GM18517 (cell line): ENCODE results near the gene JMJD1C.
"Not testable (repeated sequence)": the region's sequence is repeated elsewhere in the genome, so short reads cannot be mapped to it uniquely, and the experiment has no call there.

Experiments
- ATAC-seq: cut with Tn5 transposase; IDR thresholded peaks from one replicate; pipeline ENCODE4 v1.9.1; 2021; ENCODE audit warnings: mild to moderate bottlenecking, moderate library complexity; ENCODE audit not compliant: unreplicated experiment

Gene JMJD1C

DNA sequence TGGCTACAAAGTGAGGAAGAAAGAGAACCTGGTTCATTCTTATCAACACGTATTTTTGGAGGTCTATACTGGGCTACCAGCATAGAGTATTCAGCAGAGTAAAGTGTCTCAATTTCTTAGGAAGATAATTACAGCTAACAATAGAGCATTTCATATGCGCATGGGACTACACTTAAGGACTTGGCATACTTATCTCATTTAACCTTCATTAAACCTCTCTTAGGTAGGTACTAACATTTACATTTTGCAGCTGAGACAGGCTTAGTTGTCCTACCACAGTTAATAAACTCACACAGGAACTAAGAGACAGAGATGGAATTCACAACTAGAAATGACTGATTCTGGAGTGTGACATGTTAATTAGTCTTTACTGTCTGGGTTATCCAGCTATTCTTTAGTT, 266.1 kb downstream of the JMJD1C start:
- no peak for ATAC-seq

DNA sequence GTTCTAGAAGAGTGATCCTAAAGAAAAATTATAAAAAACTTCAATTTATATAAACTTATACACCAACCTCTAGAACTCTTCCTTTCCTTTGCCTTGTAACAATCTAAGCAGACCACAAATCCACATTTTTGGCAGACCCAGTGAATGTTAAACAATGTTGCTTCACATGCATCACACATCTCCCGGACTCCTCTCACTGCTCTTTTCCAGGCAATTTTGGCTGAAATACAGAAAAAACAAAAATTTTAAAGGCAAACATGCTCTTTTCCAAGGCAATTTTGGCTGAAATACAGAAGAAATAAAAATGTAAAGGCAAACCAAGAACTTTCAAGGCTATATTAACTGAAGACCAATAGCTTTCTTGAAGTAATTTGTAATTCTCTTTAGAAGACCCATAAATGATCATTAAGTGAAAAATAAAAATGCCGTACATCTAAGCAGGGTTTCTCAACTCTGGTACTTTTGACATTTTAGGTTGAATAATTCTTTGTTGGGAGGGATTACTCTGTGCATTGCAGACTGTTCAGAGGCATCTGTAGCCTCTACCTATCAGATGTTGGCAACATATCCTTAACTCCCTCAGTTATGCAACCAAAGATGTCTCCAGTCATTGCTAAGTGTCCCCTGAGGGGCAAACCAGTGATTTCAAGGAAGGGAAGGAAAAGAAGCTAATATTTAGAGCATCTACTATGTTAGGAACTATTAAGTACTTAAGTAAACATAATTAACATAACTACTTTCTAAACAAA, 268.3 kb downstream of the JMJD1C start:
- no peak for ATAC-seq

DNA sequence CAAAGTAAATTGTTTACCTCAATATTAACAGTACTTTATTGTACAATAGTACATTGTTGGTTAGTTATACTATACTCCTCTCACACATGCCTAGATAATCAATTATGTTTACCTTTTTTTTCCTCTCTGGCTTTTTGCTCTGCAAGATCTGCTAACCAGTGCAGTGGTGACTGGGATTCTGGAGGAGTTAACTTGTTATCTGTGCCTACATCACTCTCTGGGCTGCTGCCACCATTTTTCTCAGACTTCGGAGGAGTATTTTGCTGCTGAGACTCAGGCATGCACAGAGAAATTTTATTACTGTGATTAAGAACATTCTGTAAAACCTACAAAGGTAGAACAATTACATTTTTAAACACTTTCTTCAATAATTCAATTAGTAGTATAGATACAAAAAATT, 273.0 kb downstream of the JMJD1C start:
- no peak for ATAC-seq

DNA sequence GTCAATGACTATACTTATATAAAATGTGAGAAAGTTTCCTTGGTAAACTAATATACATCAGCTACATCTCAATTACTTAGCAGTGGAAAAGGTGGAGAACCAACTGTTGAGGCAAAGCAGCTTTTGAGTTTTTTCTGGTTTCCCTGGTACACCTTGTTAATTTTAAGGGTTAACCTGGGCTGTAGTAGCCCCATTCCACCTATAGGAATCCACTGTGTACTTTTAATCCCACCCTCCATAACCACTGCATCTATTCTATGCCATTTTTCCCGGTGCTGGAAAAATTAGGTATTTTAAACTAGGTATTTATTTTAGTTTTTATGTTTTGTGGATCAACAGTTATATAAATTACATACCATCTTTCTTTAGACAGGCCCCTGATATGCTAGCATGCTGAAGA, 290.2 kb downstream of the JMJD1C start:
- no peak for ATAC-seq

DNA sequence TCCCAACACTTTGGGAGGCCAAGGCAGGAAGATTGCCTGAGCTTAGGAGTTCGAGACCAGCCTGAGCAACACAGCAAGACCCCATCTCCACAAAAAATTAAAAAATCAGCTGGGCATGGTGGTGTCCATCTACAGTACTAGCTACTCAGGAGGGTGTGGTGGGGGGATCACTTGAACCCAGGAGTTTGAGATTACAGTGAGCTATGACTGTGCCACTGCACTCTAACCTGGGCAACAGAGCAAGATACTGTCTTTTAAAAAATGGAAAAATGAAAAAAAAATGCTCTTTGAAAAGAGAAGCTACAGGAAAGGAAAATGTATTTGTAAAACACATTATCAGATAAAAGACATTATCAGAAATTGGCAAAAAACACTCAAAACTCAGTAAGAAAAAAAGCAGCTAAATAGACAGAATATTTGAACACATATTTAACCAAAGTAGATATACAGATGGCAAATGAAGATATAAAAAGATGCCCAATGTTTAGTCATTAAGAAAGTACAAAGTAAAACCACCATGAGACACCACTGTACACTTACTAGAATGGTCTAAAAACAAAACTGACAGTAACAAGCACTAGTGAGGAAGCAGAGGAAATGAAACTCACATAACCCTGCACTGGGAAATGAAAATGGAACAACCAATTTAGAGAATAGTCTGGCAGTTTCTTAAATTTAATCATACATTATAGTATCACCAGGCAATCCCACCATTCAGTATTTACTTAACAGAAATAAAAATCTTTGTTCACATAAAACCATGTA, 292.1 kb downstream of the JMJD1C start:
- peak; percentile 99 for ATAC-seq

DNA sequence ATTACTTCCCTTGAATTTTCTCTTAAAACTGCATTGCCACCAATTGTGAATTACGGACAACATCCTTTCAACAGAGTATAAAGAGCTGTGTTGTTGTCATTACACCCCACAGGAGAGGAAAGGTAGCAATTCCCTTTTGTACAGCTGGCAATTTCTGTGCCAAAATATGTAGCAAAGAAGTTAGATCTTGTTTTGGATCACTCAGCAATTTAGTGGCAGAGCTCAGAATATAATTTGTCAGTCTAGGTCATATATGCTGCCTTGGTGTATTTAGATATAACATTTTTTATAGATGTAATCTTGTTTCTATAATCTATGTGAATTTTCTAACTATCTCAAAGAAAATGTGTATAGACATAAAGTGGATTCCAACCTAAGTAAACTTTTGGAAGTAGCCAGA, 293.9 kb downstream of the JMJD1C start:
- ATAC-seq, result no peak

DNA sequence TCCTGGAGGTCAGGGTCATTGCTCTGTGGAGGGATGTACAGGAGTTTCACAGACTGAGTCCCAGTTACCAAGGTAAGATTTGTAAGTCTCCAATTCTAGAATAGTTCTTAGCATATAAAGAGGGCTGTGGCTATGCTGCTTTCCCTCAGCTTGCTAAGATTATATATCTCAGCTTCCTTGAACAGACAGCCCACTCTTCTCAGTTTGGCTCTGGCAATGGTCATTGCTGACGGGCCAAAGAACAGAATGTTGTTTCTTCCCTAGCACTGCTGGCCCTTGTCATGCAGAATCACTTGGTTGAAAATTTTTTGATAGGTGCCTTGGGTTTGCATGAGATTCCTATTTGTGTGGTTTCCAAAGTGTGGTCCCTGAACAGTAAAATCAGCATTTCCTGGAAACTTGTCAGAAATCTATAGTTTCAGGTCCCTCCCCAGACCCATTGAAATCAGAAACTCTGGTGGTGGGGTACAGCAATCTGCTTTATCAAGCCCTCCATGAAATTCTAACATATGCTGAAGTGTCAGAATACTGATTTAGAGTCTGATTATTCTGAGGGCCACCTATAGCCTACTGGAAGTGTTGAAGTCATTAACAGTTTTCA, 294.4 kb downstream of the JMJD1C start:
- ATAC-seq, result no peak

DNA sequence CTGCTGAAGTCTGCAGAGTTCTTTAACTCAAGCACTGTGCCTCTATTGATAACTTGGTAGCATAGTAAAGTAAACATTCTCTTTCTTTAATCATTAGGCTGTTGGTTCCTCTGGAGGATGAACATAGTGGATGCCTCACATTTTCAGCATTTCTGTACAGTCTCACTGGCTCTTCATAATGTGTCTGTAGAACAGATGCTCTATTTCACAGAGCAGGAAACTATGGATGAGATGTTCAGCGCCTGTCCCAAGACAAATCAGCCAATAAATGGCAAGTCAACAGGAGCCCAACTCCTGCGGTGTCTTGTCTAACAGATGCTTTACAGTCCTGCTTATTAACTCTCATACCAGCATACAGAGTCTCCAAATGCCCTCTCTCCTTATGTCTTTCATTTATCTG, 296.2 kb downstream of the JMJD1C start:
- ATAC-seq, result no peak

DNA sequence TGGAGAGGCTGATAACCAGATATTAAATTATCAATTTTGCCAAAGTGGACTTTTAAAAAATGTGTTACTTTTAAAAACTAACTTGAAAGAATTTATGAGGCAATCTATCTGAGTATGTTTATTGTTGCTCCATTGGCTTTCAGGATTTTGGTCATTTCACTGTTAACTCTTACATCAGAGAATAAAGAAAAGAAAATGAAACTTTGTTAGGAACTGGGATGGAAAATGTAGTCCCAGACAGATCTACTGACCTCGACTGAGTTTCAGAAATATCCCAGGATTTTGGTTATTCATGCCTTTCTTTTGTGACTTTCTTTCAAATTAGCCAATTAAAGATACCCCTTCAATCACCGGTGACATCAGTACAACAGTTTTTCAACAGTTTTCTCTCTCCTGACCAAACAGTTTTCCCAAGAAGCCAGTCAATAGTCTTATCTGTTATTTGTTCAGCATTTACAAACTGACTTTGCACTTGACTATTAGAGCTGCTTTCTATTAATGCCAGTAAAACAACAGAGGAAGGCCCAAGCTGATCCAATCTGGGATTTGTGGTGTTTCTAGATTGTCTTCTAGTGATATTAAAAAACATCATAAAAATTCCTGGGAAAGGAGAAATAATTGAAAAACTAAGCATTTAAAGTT, 296.8 kb downstream of the JMJD1C start:
- no peak for ATAC-seq

DNA sequence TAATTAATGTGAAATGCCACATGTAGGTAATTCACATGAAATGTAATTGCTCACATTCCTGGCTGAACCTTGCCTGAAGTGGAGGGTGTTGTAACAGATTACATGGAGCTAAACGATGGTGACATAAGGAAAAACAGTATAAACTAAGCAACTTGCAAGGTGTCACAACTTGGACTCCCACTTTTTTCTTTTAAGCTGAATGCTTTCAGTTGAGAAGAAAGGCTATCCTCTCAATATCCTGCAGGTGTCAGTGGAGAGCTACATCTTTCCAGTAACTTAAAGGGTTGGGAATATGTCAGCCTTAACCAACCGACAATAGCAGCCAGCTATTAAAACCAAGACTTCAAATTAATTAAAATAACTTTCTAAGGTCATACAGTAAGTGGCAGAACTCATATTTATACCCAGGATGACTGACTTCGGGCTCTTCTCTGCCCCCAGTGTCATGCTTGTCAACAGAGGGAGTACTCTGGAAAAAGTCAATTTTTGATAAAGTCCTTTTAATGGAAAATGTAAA, 299.0 kb downstream of the JMJD1C start:
- peak; percentile 70 for ATAC-seq

DNA sequence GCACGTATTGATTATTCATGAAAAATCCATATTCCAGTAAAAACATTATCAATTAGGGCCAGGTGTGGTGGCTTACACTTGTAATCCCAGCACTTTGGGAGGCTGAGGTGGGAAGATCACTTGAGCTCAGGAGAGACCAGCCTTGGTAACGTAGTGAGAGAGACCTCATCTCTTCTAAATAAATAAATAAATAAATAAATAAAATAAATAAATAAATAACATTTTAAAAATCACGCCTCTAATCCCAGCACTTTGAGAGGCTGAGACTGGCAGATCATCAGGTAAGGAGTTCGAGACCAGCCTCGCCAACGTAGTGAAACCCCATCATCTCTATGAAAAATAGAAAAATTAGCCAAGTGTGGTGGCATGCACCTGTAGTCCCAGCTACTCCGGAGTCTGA, 300.5 kb downstream of the JMJD1C start:
- ATAC-seq, result no peak

DNA sequence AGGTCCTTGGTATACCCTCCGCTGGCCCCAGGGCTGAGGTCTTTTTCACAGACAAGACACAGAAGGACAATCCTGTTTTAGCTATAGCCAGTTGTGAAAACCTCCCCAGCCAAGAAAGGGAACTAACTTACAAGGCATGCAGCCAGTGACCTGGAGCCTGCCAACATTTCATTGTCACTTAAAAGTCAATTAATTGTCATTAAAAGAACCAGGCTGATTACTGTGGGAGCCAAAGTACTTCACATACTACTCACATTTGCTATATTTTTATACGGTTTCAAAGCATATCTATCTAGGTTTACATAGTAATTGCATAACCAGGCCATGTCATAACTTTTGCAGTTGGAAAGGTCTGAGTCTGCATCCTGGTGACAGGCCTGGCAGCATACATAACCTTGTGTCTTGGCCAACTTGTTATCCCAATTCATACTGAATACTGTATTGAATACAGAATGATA, 301.6 kb downstream of the JMJD1C start:
- ATAC-seq, result no peak

DNA sequence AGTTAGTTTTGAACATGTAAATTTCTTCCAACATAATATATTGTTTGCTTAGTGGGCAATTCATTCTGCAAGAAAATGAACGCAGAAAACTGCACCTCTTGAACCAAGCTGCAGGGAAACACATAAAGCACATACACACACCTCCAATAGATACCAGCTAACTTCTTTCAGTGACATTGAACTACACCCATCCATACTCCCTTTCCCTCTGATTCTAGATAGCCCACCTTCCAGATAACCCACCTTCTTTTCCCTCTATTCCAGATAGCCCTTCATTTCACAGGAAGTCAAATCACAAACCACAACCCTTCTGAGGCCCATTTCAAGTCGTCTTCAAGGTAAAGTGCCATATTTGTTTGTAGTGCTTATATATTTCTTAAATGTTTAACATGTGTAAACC, 304.2 kb downstream of the JMJD1C start:
- no peak for ATAC-seq

DNA sequence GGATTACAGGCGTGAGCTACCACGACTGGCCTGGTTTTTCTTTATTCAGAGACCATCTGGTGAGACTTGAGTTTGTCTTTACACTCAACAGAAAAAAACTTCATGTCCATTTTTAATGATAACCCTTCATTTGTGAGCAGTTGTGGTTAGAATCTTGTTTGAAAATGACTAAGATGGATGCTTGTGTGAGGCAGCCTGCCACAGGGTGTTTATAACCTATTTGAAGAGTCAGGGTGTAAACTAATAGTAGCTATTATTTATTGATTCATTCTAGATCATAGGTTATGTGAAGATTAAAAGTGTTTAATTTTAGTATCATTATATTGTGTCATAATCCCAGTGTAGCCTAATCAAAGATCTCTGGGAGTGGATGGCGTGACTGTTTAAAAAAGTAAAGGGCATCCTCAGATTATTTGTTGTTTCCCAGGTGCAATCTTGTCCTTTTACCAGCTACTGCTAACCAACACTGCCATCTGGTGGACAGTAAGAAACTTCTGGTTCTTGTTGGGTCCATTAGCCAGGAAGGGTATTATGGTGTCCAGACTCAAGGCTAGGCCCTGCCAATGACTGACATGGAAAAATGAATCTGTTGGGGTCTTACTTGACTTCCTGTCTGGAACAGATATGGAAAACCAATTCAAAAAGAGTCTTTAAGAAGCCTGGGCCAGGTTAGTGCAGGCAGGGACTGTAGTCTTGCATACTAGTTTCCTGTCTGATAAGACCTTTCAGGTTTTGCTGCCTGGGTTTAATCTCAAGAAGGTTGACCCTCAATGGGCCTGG, 307.7 kb downstream of the JMJD1C start:
- ATAC-seq, result peak; percentile 69

DNA sequence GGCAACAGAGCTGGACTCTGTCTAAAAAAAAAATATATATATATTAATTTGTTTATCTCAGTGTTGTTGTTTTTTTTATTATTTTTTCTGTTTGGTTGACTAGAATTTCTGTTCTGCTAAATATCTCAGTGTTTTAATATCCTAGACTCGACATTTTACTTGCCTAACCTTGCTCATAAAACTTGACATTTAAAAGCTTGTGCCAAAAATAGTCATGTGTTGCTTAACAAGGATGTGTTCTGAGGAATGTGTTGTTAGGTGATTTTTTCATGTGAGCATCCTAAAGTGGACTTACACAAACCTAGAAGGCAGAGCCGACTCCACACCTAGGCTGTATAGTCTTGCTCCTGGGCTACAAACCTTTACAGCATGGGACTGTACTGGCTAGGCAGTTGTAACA, 309.5 kb downstream of the JMJD1C start:
- ATAC-seq, result no peak

DNA sequence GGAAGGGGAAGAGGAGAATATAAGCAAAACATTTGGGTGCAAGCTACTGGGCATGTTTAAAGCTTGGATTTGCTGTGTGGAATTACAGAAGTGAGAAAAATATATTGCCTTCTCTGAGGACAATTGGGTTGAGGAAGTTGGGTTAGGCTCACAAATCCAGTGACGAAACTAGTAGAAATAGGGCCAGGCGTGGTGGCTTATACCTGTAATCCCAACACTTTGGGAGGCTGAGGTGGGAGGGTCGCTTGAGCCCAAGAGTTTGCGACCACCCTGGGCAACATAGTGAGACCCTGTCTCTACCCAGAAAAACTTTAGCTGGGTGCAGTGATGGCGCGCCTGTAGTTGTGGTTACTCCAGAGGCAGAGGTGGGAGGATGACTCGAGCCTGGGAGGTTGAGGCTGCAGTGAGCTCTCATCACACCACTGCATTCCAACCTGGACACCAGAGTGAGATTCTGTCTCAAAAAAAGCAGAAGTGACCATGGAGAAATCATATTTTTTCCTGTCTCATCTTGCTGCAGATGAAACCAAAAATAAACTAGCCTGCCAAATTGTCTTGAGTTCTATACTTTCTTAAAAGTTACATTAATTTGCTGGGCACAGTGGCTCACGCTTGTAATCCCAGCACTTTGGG, 310.3 kb downstream of the JMJD1C start:
- no peak for ATAC-seq

DNA sequence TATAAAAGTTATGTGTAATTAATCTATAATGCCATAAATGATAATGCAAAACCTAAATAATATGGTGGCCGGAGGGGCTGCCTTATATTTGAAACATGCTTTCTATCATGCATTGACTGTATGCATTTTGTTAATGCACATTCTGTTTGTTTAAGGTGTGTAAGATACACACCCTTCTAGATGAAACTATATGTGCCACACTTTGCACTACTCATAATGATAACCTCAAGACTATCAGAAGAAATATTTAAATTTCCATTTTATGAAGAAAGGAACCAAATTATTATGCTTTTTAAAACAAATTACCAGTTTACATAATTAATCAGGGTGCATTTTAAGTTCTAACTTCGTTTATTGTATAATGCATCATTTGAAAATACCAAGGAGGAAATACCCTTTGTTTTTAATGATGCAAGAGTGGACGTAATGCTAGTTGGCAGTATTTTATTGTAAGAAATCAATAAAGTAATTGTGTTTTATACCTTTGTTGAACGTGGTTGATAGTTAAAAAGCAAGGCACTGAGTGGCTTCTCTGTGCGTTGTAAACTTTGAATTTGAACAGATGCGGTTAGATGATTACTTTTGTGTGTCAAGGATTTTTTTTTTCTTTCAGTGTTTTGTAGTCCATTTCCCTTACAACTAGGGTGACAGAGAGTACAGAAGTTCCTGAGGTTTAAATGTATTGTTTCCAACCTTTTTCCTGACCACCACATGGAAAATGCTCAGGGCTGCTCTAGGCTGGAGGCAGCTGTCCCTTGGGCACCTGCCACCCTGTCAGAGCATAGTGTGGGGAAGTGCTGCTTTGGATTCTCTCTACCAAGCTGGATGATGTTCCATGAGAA, 311.0 kb downstream of the JMJD1C start:
- no peak for ATAC-seq

DNA sequence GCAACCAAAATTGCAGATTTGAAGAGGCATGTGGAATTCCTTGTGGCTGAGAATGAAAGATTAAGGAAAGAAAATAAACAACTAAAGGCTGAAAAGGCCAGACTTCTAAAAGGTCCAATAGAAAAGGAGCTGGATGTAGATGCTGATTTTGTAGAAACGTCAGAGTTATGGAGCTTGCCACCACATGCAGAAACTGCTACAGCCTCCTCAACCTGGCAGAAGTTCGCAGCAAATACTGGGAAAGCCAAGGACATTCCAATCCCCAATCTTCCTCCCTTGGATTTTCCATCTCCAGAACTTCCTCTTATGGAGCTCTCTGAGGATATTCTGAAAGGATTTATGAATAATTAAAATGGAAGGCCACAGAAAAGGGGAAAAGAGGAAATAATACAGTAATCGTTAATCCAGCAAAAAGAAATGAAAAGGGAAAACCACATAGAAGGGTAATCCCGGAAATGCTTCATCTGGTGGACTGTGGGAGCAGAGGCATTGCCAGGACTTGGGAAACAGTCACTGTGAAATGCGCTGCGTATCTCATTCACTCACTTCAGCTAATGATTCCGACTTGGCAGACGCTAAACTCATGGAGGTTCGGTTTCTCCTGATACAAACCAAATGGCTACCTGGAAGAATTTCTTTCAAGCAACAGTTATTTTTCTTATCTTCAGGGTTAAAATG, 311.8 kb downstream of the JMJD1C start:
- not testable (repeated sequence) for ATAC-seq

DNA sequence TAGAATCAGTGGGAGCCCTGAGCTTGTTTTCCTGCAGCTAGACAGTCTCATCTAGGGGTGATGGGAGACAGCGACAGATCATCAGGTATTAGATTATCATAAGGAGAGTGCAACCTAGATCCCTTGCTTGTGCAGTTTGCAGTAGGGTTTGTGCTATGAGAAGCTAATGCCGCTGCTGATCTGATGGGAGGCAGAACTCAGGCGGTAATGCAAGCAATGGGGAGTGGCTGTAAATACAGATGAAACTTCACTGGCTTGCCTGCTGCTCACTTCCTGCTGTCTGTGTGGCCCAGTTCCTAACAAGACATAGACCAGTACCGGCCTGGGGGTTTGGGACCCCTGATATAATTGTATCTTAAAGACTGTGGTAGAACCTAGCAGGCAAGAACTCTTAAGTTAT, 315.0 kb downstream of the JMJD1C start:
- ATAC-seq, result no peak
